Embryonic facial prominence (tissue), 1 donor: ENCODE data around the gene MYO3B.
"Not testable (repeated sequence)": the region's sequence is repeated elsewhere in the genome, so short reads cannot be mapped to it uniquely, and the experiment has no call there.

Source experiments
- DNase-seq: peaks from one replicate; pipeline ENCODE4 v3.0.0-alpha.2; 2016; ENCODE audit errors: extremely low spot score

The MYO3B gene

GRCh38 chr2:170509452-170510193 is 331.7 kb downstream of the MYO3B start:
- no peak for DNase-seq

- no peak for DNase-seq
Measured at GRCh38 chr2:170512266-170512665, 334.3 kb downstream of the MYO3B start.

GRCh38 chr2:170514140-170514539 is 336.2 kb downstream of the MYO3B start:
- no peak for DNase-seq

GRCh38 chr2:170517538-170517937 is 339.6 kb downstream of the MYO3B start:
- no peak for DNase-seq

GRCh38 chr2:170518911-170519310 is 341.0 kb downstream of the MYO3B start:
- DNase-seq = no peak

- DNase-seq = no peak
Measured at GRCh38 chr2:170521299-170521698, 343.4 kb downstream of the MYO3B start.

- DNase-seq = no peak
Measured at GRCh38 chr2:170523506-170523905, 345.6 kb downstream of the MYO3B start.

- no peak for DNase-seq
Measured at GRCh38 chr2:170524828-170525565, 347.1 kb downstream of the MYO3B start.

GRCh38 chr2:170525566-170525900 is 347.6 kb downstream of the MYO3B start:
- DNase-seq = no peak

GRCh38 chr2:170530284-170530745 is 352.4 kb downstream of the MYO3B start:
- no peak for DNase-seq

GRCh38 chr2:170530803-170531564 is 353.0 kb downstream of the MYO3B start:
- DNase-seq = no peak

- no peak for DNase-seq
Measured at GRCh38 chr2:170531876-170532275, 353.9 kb downstream of the MYO3B start.

GRCh38 chr2:170533156-170533555 is 355.2 kb downstream of the MYO3B start:
- DNase-seq = no peak

GRCh38 chr2:170535552-170535951 is 357.6 kb downstream of the MYO3B start:
- DNase-seq = no peak

- no peak for DNase-seq
Measured at GRCh38 chr2:170544817-170545216, 366.9 kb downstream of the MYO3B start.

- no peak for DNase-seq
Measured at GRCh38 chr2:170548304-170548703, 370.4 kb downstream of the MYO3B start.

GRCh38 chr2:170550501-170550900 is 372.6 kb downstream of the MYO3B start:
- no peak for DNase-seq

GRCh38 chr2:170551899-170552298 is 374.0 kb downstream of the MYO3B start:
- DNase-seq = not testable (repeated sequence)

GRCh38 chr2:170553748-170554147 is 375.8 kb downstream of the MYO3B start:
- no peak for DNase-seq

GRCh38 chr2:170554278-170554955 is 376.5 kb downstream of the MYO3B start:
- no peak for DNase-seq

GRCh38 chr2:170562928-170563327 is 385.0 kb downstream of the MYO3B start:
- DNase-seq = no peak

- no peak for DNase-seq
Measured at GRCh38 chr2:170563401-170563800, 385.5 kb downstream of the MYO3B start.
